IPS-18c (cell line): ENCODE measurements around the gene RAPGEF4.

Source experiments
- H3K4me3 ChIP-seq: 2 replicates; pipeline ENCODE4 v1.7.0; 2013; ENCODE audit warnings: low read depth, mild to moderate bottlenecking, low read length, moderate library complexity; ENCODE audit not compliant: insufficient read depth
- H3K9me3 ChIP-seq: one replicate; pipeline ENCODE4 v1.6.1; 2013; ENCODE audit warnings: mild to moderate bottlenecking, low read length, moderate library complexity; ENCODE audit not compliant: control insufficient read depth, insufficient read depth

RAPGEF4 gene

GRCh38 chr2:172999641-173000386, 264.2 kb downstream of the RAPGEF4 start:
- Histone ChIP-seq H3K4me3 (no peak overlapping the region), H3K9me3 (no peaks in the 10 kb centered on the region)

DNA sequence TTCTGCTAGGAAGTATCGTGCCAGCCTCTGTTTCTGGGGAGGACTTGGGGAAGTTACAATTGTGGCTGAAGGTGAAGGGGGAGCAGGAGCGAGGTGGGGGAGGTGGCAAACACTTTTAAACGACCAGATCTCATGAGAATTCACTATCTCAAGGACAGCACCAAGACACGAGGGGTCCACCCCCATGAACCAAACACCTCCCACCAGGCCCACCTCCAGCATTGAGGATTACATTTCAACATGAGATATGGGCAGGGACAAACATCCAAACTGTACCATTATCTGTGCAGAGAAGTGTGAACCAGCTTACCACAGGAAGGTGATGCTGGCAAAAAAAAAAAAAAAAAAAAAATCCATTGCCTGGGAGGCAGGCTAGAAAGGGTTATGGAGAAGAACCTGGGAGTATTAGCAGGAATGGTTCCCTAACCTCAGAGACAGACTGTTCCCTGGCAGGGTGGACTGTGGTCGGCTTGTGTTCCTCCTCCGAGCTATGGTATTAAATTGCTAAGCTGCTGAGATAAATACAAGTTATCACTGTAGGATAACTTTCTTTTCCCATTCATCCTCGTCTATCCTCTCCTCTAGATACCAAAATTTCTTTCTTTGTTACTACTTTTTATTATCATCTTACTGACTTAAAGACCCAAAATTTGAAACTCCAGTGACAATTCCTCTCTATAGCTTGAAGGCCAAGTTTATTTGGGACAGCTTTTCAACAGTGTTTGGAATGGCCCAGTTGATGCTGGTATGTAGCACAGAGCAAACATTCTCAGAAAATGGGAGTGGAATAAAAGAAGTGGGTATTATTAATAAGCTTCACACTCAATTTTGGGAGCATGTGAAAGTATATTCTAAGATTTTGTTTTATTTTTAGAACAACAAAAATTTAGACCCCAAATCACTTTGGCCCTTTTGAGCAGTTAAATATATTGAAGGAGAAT, 266.3 kb downstream of the RAPGEF4 start:
- H3K9me3 ChIP-seq = no peaks in the 10 kb centered on the region

GRCh38 chr2:173002751-173003541, 267.3 kb downstream of the RAPGEF4 start:
- Histone ChIP-seq H3K9me3 (no peaks in the 10 kb centered on the region), H3K4me3 (no peak overlapping the region)

More for the DNA sequence above, 266.3 kb downstream of the RAPGEF4 start:
- no peak overlapping the region for H3K4me3 ChIP-seq

- Histone ChIP-seq H3K9me3 (no peaks in the 10 kb centered on the region), H3K4me3 (no peak overlapping the region)
These were observed 273.1 kb downstream of the RAPGEF4 start for GRCh38 chr2:173008786-173009185.

DNA sequence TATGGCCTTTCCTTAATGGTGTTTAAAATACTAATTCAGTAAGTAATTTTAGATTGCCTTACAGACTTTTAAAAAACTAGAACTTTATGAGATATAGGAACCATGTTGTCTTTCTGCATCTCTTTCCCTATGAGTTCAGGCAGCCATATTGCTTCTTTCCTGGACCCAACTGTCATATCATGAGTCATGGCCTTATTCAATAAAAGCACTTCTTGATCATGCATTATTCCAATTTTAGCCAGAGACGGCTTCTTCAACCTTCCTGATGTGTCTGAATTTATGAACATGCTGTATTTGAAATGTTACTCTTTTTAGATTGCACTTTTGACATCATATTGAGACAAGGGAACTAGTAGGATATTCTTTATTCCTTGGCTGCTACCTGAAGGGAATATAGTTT, 274.6 kb downstream of the RAPGEF4 start:
- Histone ChIP-seq H3K4me3 (no peak overlapping the region), H3K9me3 (no peaks in the 10 kb centered on the region)

- Histone ChIP-seq H3K9me3 (no peaks in the 10 kb centered on the region), H3K4me3 (no peak overlapping the region)
These were observed 280.8 kb downstream of the RAPGEF4 start for GRCh38 chr2:173016451-173016850.

- Histone ChIP-seq H3K4me3 (no peak overlapping the region), H3K9me3 (no peaks in the 10 kb centered on the region)
These were observed 282.2 kb downstream of the RAPGEF4 start for GRCh38 chr2:173017646-173018420.

- H3K9me3 ChIP-seq = no peaks in the 10 kb centered on the region
These were observed 284.1 kb downstream of the RAPGEF4 start for GRCh38 chr2:173019755-173020154.

GRCh38 chr2:173021939-173022371, 286.3 kb downstream of the RAPGEF4 start:
- no peaks in the 10 kb centered on the region for H3K9me3 ChIP-seq
- H3K4me3 ChIP-seq = no peak overlapping the region; the same call in 1 of the 2 replicates

More at GRCh38 chr2:173019755-173020154, 284.1 kb downstream of the RAPGEF4 start:
- no peak overlapping the region for H3K4me3 ChIP-seq

GRCh38 chr2:173023718-173024117, 288.1 kb downstream of the RAPGEF4 start:
- Histone ChIP-seq H3K4me3 (no peak overlapping the region), H3K9me3 (no peaks in the 10 kb centered on the region)

- Histone ChIP-seq H3K4me3 (no peak overlapping the region), H3K9me3 (no peaks in the 10 kb centered on the region)
These were observed 290.8 kb downstream of the RAPGEF4 start for GRCh38 chr2:173026479-173026878.

- Histone ChIP-seq H3K4me3 (no peak overlapping the region), H3K9me3 (no peaks in the 10 kb centered on the region)
These were observed 291.8 kb downstream of the RAPGEF4 start for GRCh38 chr2:173027181-173028128.

GRCh38 chr2:173028141-173028540, 292.5 kb downstream of the RAPGEF4 start:
- Histone ChIP-seq H3K4me3 (no peak overlapping the region), H3K9me3 (no peaks in the 10 kb centered on the region)

DNA sequence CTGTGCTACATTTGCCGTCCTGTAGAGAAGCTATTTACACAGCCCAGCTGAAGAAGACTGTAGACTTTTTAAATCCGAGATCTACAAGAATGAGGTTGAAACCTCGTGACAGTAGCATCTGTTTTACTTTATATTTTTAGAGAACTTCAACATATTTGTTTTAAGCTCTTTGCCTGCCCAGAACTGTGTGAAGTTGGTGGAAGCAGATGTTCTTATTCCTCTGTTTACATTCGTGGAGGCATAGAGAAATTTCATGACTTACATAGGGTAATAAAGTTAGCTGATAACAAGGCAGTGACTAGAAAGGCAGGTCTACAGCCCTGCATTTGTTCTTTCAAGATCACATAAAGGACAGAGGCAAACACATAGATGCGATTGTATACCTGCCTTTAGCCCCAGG, 293.0 kb downstream of the RAPGEF4 start:
- H3K4me3 ChIP-seq = no peak overlapping the region
- no peaks in the 10 kb centered on the region for H3K9me3 ChIP-seq

- no peaks in the 10 kb centered on the region for H3K9me3 ChIP-seq
- no peak overlapping the region for H3K4me3 ChIP-seq
These were observed 295.2 kb downstream of the RAPGEF4 start for GRCh38 chr2:173030561-173031490.
